GM23248 (cell line): ENCODE results near the gene APMAP. TPM values are rescaled to one million over a fixed set of nuclear protein-coding genes. Genes with fewer than 3 reads are reported as not detected.

Experiments
- DNase-seq: peaks from one replicate; pipeline ENCODE4 v3.0.0-alpha.2; 2015
- H2AFZ ChIP-seq: fragments of 200-600 bp; sonication (generic); 2 replicates; pipeline ENCODE4 v1.6.1; 2016; ENCODE audit warnings: antibody characterized with exemption
- H3F3A ChIP-seq: fragments of 200-600 bp; sonication (generic); 2 replicates; pipeline ENCODE4 v1.6.1; 2016; ENCODE audit warnings: mild to moderate bottlenecking, antibody characterized with exemption, mixed run types; ENCODE audit not compliant: insufficient read depth
- H3K27ac ChIP-seq: fragments of 200-600 bp; sonication (generic); 2 replicates; pipeline ENCODE4 v1.5.1; 2016; ENCODE audit warnings: mild to moderate bottlenecking
- H3K27me3 ChIP-seq: fragments of 200-600 bp; sonication (generic); replicated peaks from 2 replicates; pipeline ENCODE4 v1.6.1; 2016; ENCODE audit warnings: mild to moderate bottlenecking; ENCODE audit not compliant: insufficient read depth
- H3K36me3 ChIP-seq: fragments of 200-600 bp; sonication (generic); 2 replicates; pipeline ENCODE4 v1.6.1; 2016; ENCODE audit warnings: low read depth, mild to moderate bottlenecking
- H3K4me1 ChIP-seq: fragments of 200-600 bp; sonication (generic); 2 replicates; pipeline ENCODE4 v1.6.1; 2016; ENCODE audit warnings: mild to moderate bottlenecking; ENCODE audit not compliant: insufficient read depth
- H3K4me2 ChIP-seq: fragments of 200-600 bp; sonication (generic); one replicate; pipeline ENCODE4 v1.6.1; 2016; ENCODE audit warnings: mild to moderate bottlenecking; ENCODE audit not compliant: unreplicated experiment
- H3K4me3 ChIP-seq: fragments of 200-600 bp; sonication (generic); 2 replicates; pipeline ENCODE4 v1.5.1; 2016; ENCODE audit warnings: mild to moderate bottlenecking
- H3K79me2 ChIP-seq: fragments of 200-600 bp; sonication (generic); 2 replicates; pipeline ENCODE4 v1.6.1; 2016; ENCODE audit warnings: mild to moderate bottlenecking; ENCODE audit not compliant: insufficient read depth
- H3K9ac ChIP-seq: fragments of 200-600 bp; sonication (generic); 2 replicates; pipeline ENCODE4 v1.6.1; 2016; ENCODE audit warnings: mild to moderate bottlenecking
- H3K9me2 ChIP-seq: fragments of 200-600 bp; sonication (generic); 2 replicates; pipeline ENCODE4 v1.6.1; 2016; ENCODE audit warnings: mixed run types, mild to moderate bottlenecking, moderate library complexity; ENCODE audit not compliant: insufficient read depth
- H3K9me3 ChIP-seq: fragments of 200-600 bp; sonication (generic); one replicate; pipeline ENCODE4 v1.6.1; 2017; ENCODE audit warnings: low read depth
- H4K20me1 ChIP-seq: fragments of 200-600 bp; sonication (generic); 2 replicates; pipeline ENCODE4 v1.6.0; 2016; ENCODE audit not compliant: insufficient read depth
- EZH2 ChIP-seq: fragments of 200-600 bp; sonication (generic); IDR thresholded peaks from 2 replicates; pipeline ENCODE4 v1.6.1; 2018; ENCODE audit warnings: antibody characterized with exemption, mild to moderate bottlenecking; ENCODE audit not compliant: insufficient read depth, poor library complexity, severe bottlenecking
- EZH2phosphoT487 ChIP-seq: fragments of 200-600 bp; sonication (generic); IDR thresholded peaks from 2 replicates; pipeline ENCODE4 v1.6.1; 2018; ENCODE audit warnings: antibody characterized with exemption, moderate library complexity, mild to moderate bottlenecking, low read depth; ENCODE audit not compliant: insufficient read depth
- WGBS, 2 experiments: methylation state at CpG; one replicate each; pipeline ENCODE4 v1.1.6; 2015 to 2017; ENCODE audit warnings: low lambda C conversion rate in 2 of 2, low coverage in 1 of 2; ENCODE audit errors: missing lambda C conversion rate in 2 of 2; 5-methylcytosine and 5-hydroxymethylcytosine counted together
- in situ Hi-C: fragments of 300-500 bp; cut with MboI; formaldehyde crosslinking; loops from 2 replicates; pipeline ENCODE4 v1.15.0; 2020
- polyA plus RNA-seq: library from polyadenylated mRNA; unstranded; fragments of >200 nt; fragmentation: Nextera tagmentation; extraction: Ambion mirVana; gene quantifications from 2 replicates; pipeline ENCODE4 v1.2.1, GENCODE V29; 2016
- total RNA-seq: library from RNA; depleted of rRNA; stranded (reverse); fragments of >200 nt; shearing (Covaris generic); gene quantifications from 2 replicates; pipeline ENCODE4 v1.2.3, GENCODE V29; 2014

The APMAP gene
- total and polyA plus RNA-seq, 2 experiments from 2014 or later: 109 to 123 TPM

DNA sequence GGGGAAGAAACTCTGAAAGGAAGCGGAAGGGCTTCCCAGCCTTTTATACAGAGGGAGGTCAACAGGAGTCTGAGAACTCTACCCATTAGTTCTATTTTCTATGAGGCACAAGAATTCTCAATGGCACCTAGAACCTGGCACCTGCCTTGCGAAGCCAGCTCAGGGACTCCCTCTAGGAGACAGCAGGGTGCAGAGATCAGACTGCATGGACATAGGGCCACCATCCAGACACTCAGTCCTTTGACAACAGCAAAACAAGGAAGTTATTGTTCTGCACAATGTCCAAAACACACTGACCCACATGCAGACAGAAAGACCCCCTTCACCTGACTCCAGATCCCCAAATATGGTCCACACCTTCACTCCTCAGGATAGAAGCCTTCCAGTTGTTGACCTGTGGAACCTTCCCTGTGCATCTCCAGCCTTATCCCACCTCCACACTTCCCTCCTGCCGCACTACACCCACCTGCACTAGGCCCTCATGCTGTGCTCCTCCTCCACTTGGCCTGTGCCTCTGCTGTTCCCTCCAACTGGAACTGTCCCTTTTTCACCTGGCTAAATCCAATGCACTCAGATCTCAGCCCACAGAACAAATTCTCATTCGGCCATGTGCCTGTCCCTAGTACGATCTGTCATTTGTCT, 37.6 kb upstream of the APMAP start:
- TF ChIP-seq EZH2phosphoT487 (no peak), EZH2 (no peak)
- 96 to 99% methylated on average over 5 of the region's 5 CpGs for WGBS, 2 experiments
- in situ Hi-C loops: no loop called here
- no peaks in the 10 kb centered on the region for H3K79me2 ChIP-seq
- H3K27me3 ChIP-seq: no peaks in the 10 kb centered on the region
- no peak overlapping the region for H3K4me3 ChIP-seq
- H3F3A ChIP-seq: no peaks in the 10 kb centered on the region
- H3K9ac ChIP-seq: no peak overlapping the region
- H4K20me1 ChIP-seq: no peaks in the 10 kb centered on the region
- no peaks in the 10 kb centered on the region for H3K4me1 ChIP-seq
- no peaks in the 10 kb centered on the region for H3K9me2 ChIP-seq
- no peak overlapping the region for H3K4me2 ChIP-seq
- no peaks in the 10 kb centered on the region for H3K36me3 ChIP-seq
- H2AFZ ChIP-seq: no peak overlapping the region
- no peak for DNase-seq
- no peak overlapping the region for H3K27ac ChIP-seq
- no peaks in the 10 kb centered on the region for H3K9me3 ChIP-seq

- in situ Hi-C loops: no loop called here
- H3K9me2 ChIP-seq: no peaks in the 10 kb centered on the region
These were observed 33.5 kb upstream of the APMAP start for GRCh38 chr20:25025986-25026605.

DNA sequence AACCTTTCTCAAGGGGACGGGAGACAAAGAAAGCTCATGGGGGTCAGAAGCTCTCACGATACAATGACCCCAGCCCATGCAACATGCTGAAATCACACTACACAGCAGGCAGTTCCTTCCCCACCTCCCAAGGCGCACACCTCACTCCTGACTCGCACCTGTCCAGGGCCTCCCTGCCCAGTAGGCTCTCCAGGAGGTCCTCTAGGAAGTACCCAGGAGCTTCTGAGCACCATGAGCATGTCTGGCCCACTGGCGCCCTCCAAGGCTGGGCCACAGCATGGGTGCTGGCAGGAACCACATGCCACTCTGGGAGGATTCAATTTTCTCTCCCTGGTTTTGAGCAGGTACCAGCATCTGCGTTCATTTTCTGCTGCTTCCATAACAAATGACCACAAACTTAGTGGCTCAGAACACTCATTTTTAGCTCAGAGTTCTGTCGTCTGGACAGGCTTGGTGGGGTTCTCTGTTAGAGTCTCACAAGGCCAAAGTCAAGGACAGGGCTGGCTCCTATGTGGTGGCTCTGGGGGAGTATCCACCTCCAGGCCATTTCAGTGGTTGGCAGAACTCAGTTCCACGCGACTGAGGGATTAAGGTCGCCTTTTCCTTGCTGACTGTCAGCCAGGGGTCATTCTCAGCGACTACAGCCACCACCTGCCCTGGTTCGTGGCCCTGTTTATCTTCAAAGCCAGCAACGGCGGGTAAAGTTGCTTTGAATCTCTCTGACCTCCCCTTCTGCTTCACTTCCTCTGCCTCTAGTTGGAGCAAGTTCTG, 32.7 kb upstream of the APMAP start:
- Histone ChIP-seq H3F3A (no peaks in the 10 kb centered on the region), H3K27ac (no peak overlapping the region), H3K4me1 (no peaks in the 10 kb centered on the region), H3K4me3 (no peak overlapping the region), H2AFZ (no peak overlapping the region), H3K9me2 (no peaks in the 10 kb centered on the region), H3K9ac (no peak overlapping the region), H3K4me2 (no peak overlapping the region), H3K79me2 (no peaks in the 10 kb centered on the region), H3K27me3 (no peaks in the 10 kb centered on the region), H3K9me3 (no peaks in the 10 kb centered on the region), H4K20me1 (no peaks in the 10 kb centered on the region), H3K36me3 (no peaks in the 10 kb centered on the region)
- in situ Hi-C loops: no loop called here
- no peak for DNase-seq
- 77% methylated on average over 14 of the region's 14 CpGs for WGBS, 2 experiments
- TF ChIP-seq EZH2: no peak

More at GRCh38 chr20:25025986-25026605, 33.5 kb upstream of the APMAP start:
- Histone ChIP-seq H3K36me3 (no peaks in the 10 kb centered on the region), H3K27ac (no peak overlapping the region), H3K79me2 (no peaks in the 10 kb centered on the region), H3K4me2 (no peak overlapping the region), H3F3A (no peaks in the 10 kb centered on the region), H3K4me3 (no peak overlapping the region), H3K4me1 (no peaks in the 10 kb centered on the region), H4K20me1 (no peaks in the 10 kb centered on the region), H3K27me3 (no peaks in the 10 kb centered on the region), H3K9me3 (no peaks in the 10 kb centered on the region), H2AFZ (no peak overlapping the region), H3K9ac (no peak overlapping the region)
- TF ChIP-seq EZH2 (no peak), EZH2phosphoT487 (no peak)
- no peak for DNase-seq
- WGBS, 2 experiments: 90 to 93% methylated on average over 4 of the region's 4 CpGs

DNA sequence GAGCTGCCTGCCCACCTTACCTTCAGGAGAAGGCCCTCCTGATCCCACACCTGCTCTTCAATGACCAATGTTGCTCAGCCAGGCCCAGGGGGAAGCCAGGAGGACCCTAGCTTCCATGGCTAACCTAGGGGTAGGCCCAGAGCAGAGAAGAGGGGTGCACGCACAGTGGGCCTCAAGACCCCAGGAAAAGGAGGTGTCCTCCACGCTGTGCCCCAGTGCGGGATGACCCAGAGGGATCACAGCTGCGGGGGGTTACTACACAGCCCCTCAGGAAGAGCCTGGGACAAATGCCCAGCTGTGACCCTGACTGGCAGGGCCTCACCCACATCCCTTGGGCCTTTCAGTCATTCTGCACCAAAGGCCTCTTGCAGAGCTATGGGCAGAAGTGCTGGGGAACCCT, 31.6 kb upstream of the APMAP start:
- TF ChIP-seq EZH2phosphoT487 (no peak), EZH2 (no peak)
- Histone ChIP-seq H3K4me3 (no peak overlapping the region), H3K27me3 (no peaks in the 10 kb centered on the region), H3K27ac (no peak overlapping the region), H3K79me2 (no peaks in the 10 kb centered on the region), H3K9ac (no peak overlapping the region), H4K20me1 (no peaks in the 10 kb centered on the region), H2AFZ (no peak overlapping the region), H3F3A (no peaks in the 10 kb centered on the region), H3K9me2 (no peaks in the 10 kb centered on the region), H3K4me1 (no peaks in the 10 kb centered on the region), H3K9me3 (no peaks in the 10 kb centered on the region), H3K4me2 (no peak overlapping the region), H3K36me3 (no peaks in the 10 kb centered on the region)
- DNase-seq: no peak
- in situ Hi-C loops: loop anchor here (25.0 kb wide), 1 partner anchor 663 kb away; the partner anchor contains the start of gene ZNF337
- WGBS, 2 experiments: 87 to 93% methylated on average over 4 of the region's 4 CpGs
